Keratinocyte (primary cell): Measurements from ENCODE around the gene DNAAF5. TPM values are rescaled to one million over a fixed set of nuclear protein-coding genes. Genes with fewer than 3 reads are reported as not detected.

Experiments
- DNase-seq: peaks from one replicate; pipeline ENCODE4 v3.0.0-alpha.2; 2011; ENCODE audit warnings: low read depth, missing footprints, low spot score
- FAIRE-seq: peaks from 2 replicates; lab custom pipeline; 2011; peaks lifted over from hg19 to GRCh38; lab: Jason Lieb, UNC
- H2AFZ ChIP-seq: 2 replicates; pipeline ENCODE4 v1.6.0; 2012; ENCODE audit warnings: low read length, control low read depth, inconsistent platforms; ENCODE audit not compliant: control insufficient read depth
- H3K27ac ChIP-seq: 2 replicates; pipeline ENCODE4 v1.5.1; 2011; ENCODE audit warnings: low read length; ENCODE audit not compliant: control insufficient read depth, insufficient read depth
- H3K27me3 ChIP-seq: 3 replicates; pipeline ENCODE4 v1.6.0; 2011; ENCODE audit warnings: low read length; ENCODE audit not compliant: control insufficient read depth, insufficient read depth; ENCODE audit errors: extremely low read depth
- H3K36me3 ChIP-seq, 2 experiments: 2 replicates in 1 of 2; 3 replicates in 1 of 2; pipeline ENCODE4 v1.5.1; 2011; ENCODE audit warnings: low read length in 2 of 2, mild to moderate bottlenecking in 1 of 2; ENCODE audit not compliant: control insufficient read depth in 2 of 2, insufficient read depth in 2 of 2; ENCODE audit errors: extremely low read depth in 1 of 2
- H3K4me1 ChIP-seq: 3 replicates; pipeline ENCODE4 v1.5.1; 2011; ENCODE audit warnings: low read length; ENCODE audit not compliant: control insufficient read depth, insufficient read depth; ENCODE audit errors: extremely low read depth
- H3K4me2 ChIP-seq: 3 replicates; pipeline ENCODE4 v1.6.0; 2011; ENCODE audit warnings: low read depth, low read length; ENCODE audit not compliant: control insufficient read depth, insufficient read depth; ENCODE audit errors: extremely low read depth
- H3K4me3 ChIP-seq, 3 experiments: fragments of 200-600 bp in 1 of 3; sonication (generic) in 1 of 3; 2 replicates in 2 of 3; 3 replicates in 1 of 3; pipeline ENCODE4 v1.5.1; 2011 to 2016; ENCODE audit warnings: low read length in 3 of 3, mild to moderate bottlenecking in 3 of 3, control low read depth in 2 of 3, inconsistent platforms in 1 of 3, low read depth in 1 of 3, mixed read lengths in 1 of 3, mixed run types in 1 of 3, moderate library complexity in 1 of 3; ENCODE audit not compliant: control insufficient read depth in 2 of 3, insufficient read depth in 2 of 3; ENCODE audit errors: extremely low read depth in 1 of 3
- H3K79me2 ChIP-seq: 2 replicates; pipeline ENCODE4 v1.6.0; 2012; ENCODE audit warnings: low read length; ENCODE audit not compliant: control insufficient read depth, insufficient read depth
- H3K9ac ChIP-seq: 3 replicates; pipeline ENCODE4 v1.6.0; 2011; ENCODE audit warnings: low read length; ENCODE audit not compliant: control insufficient read depth, insufficient read depth; ENCODE audit errors: extremely low read depth
- H3K9me1 ChIP-seq: 3 replicates; pipeline ENCODE4 v1.6.0; 2011; ENCODE audit warnings: low read length; ENCODE audit not compliant: control insufficient read depth, insufficient read depth; ENCODE audit errors: extremely low read depth
- H3K9me3 ChIP-seq: 2 replicates; pipeline ENCODE4 v1.5.1; 2012; ENCODE audit warnings: low read depth, low read length; ENCODE audit not compliant: control insufficient read depth
- H4K20me1 ChIP-seq: 3 replicates; pipeline ENCODE4 v1.6.0; 2011; ENCODE audit warnings: low read length; ENCODE audit not compliant: control insufficient read depth, insufficient read depth; ENCODE audit errors: extremely low read depth
- CTCF ChIP-seq, 3 experiments: IDR thresholded peaks in 1 of 3; conservative IDR thresholded peaks in 1 of 3; optimal IDR thresholded peaks in 1 of 3; 2 replicates in 2 of 3; 3 replicates in 1 of 3; pipeline versions ENCODE3 to v1.5.1; 2011; ENCODE audit warnings: low read length in 3 of 3, mild to moderate bottlenecking in 3 of 3, moderate library complexity in 2 of 3, control low read depth in 1 of 3, inconsistent platforms in 1 of 3; ENCODE audit not compliant: insufficient read depth in 2 of 3; ENCODE audit errors: extremely low read depth in 1 of 3
- EZH2 ChIP-seq: IDR thresholded peaks from one replicate; pipeline ENCODE4 v1.6.1; 2012; ENCODE audit warnings: inconsistent platforms, mild to moderate bottlenecking, low read length, moderate library complexity
- dilution Hi-C: fragments of 300-500 bp; cut with MboI; formaldehyde crosslinking; loops from one replicate; pipeline ENCODE4 v1.7.0; 2020; ENCODE audit warnings: low sequenced_read_pairs; ENCODE audit not compliant: extremely low pct_ligation_motif_present
- polyA plus RNA-seq, 5 experiments: library from polyadenylated mRNA; depleted of rRNA in 3 of 5; stranded (reverse) in 3 of 5; stranded (forward) in 1 of 5; unstranded in 1 of 5; fragments of >200 nt; gene quantifications; 1 replicate in 1 of 5; 2 replicates in 3 of 5; 3 replicates in 1 of 5; pipeline versions ENCODE4 v1.2.1 to v1.2.3, GENCODE V29; 2011 to 2012; ENCODE audit warnings: missing spikeins in 2 of 5, low read depth in 1 of 5, low replicate concordance in 1 of 5

Gene DNAAF5
- polyA plus RNA-seq, 1 donor (not counting 4 experiments of a cell fraction or from before 2014, with no cell fraction given) = 16.3 TPM

- no peak overlapping the region for H3K4me2 ChIP-seq
- peaks cover 15 to 40% of the 10 kb centered on the region in 2 experiments for H3K36me3 ChIP-seq
- H3K79me2 ChIP-seq = no peaks in the 10 kb centered on the region
- no peak for TF ChIP-seq EZH2
- TF ChIP-seq CTCF (optimal IDR thresholded peaks at IDR 0.05 in 1 of 3, IDR thresholded peaks at IDR 0.05 in 1 of 3, conservative IDR thresholded peaks at IDR 0.05 in 1 of 3; ENCODE audit: extremely low read depth in 1 of 3, insufficient read depth in 2 of 3, low read length in 3 of 3) = no peak
- no peak for FAIRE-seq
- no peak overlapping the region for H2AFZ ChIP-seq
- no peaks in the 10 kb centered on the region for H3K9me1 ChIP-seq
- dilution Hi-C loops = no loop called here
- H3K4me1 ChIP-seq = no peaks in the 10 kb centered on the region
- H4K20me1 ChIP-seq = peaks cover 4% of the 10 kb centered on the region
- no peak overlapping the region for H3K27ac ChIP-seq
- no peaks in the 10 kb centered on the region for H3K9me3 ChIP-seq
- no peaks in the 10 kb centered on the region for H3K27me3 ChIP-seq
- H3K9ac ChIP-seq = no peak overlapping the region
- no peak overlapping the region for H3K4me3 ChIP-seq
- no peak for DNase-seq
These were observed 54.8 kb downstream of the DNAAF5 start for GRCh38 chr7:781186-781849.

GRCh38 chr7:781936-782529, 55.5 kb downstream of the DNAAF5 start:
- DNase-seq (no peak), FAIRE-seq (no peak)
- Histone ChIP-seq H3K4me2 (no peak overlapping the region), H3K9me1 (no peaks in the 10 kb centered on the region), H3K79me2 (no peaks in the 10 kb centered on the region), H3K9ac (no peak overlapping the region), H3K4me3 (no peak overlapping the region), H3K4me1 (no peaks in the 10 kb centered on the region), H3K36me3 (peaks cover 10 to 40% of the 10 kb centered on the region in 2 experiments), H3K27me3 (no peaks in the 10 kb centered on the region), H2AFZ (no peak overlapping the region), H3K9me3 (no peaks in the 10 kb centered on the region), H3K27ac (no peak overlapping the region), H4K20me1 (peaks cover 4% of the 10 kb centered on the region)
- dilution Hi-C loops = no loop called here
- no peak for TF ChIP-seq CTCF (optimal IDR thresholded peaks at IDR 0.05 in 1 of 3, IDR thresholded peaks at IDR 0.05 in 1 of 3, conservative IDR thresholded peaks at IDR 0.05 in 1 of 3; ENCODE audit: extremely low read depth in 1 of 3, insufficient read depth in 2 of 3, low read length in 3 of 3)
- TF ChIP-seq EZH2 = no peak
